GM21381 (cell line): ENCODE data around the gene EAF1.
"Not testable (repeated sequence)": the region's sequence is repeated elsewhere in the genome, so short reads cannot be mapped to it uniquely, and the experiment has no call there.

ENCODE experiments used
- ATAC-seq: cut with Tn5 transposase; IDR thresholded peaks from one replicate; pipeline ENCODE4 v1.9.1; 2021; ENCODE audit warnings: mild to moderate bottlenecking, moderate library complexity; ENCODE audit not compliant: unreplicated experiment

EAF1 gene

DNA sequence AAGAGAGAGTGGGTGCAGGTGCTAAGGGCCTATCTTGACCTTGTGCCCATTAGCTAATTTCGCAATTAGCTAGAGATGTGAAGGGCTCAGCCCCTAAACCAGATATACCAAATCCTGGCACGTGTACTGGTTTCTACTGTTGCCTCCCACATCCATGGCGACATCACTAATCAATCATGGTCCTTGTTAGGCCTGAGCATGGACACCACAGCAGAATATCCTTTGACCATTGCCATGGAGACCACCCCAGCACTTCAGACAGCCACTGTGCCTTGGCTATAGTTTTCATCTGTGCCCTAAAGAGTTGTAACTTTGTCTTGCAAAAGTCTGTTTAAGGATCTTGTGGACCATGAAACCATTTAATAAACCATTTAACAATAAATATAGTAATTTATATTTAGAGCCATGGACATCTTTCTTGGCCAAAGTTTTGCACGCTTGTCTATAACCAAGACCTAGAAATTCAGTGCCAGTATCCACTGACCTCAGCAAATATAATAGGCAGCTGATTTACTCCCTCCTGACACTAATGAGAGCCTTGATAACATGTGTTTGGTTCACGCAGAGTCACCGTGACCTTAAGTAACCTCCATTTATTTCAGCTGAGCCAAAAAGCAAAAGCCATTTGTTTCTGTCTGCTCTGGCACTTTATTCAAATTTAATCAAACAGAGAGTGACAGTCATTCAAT lies 50.7 kb downstream of the EAF1 start:
- no peak for ATAC-seq

DNA sequence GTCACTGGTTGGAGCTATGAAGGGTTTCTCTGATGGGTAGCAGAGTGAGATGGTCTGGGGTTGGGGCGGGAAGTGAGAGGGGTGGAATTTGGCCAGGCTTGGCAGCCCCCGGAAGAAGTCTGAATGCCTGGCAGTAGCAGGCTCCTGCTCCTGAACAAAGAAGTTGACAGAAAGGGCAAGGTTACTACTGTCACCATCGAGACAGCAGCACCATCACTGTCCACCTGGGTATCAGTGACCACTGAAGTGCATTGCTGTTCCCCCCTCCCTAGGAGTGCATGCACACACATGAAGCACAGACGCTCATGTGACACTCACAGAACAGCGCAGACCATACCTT lies 51.2 kb downstream of the EAF1 start:
- no peak for ATAC-seq

DNA sequence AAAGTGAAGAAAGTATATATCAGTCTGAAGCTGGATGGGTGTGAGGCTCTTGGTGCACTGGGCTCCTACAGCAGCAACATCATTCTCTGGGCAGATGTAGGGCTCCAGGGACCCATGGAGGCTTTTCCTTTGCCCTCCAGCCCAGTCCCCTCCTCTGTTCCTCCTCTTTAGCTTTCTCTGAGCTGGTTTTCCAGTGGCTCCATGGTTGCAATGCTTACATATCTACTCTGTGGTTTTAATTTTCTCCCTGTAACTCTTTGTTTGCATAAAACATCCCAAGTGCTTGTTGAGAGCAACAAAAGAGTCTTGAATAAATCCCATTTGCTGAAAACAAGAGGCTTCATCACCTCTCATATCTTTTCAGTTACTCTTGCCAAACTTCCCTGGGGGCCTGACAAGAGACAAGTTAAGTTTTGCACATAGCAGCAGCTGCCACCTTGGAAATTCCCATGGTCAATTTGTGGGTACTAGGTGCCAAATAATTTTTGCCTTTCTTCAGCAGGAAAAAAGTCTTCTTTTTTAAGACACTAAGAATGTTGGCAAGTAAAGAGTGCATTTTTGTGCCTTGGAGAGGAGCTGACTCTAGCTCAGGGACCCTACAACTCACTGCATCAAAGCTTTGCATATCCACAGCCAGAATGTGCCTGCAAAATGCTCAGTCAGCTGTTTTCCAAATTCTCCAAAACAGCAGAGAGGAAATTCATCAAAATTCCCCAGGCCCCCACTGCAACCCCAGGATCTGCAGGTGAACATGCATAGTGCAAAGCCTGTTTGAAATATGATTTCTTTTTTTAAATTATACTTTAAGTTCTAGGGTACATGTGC lies 52.2 kb downstream of the EAF1 start:
- ATAC-seq, result no peak

DNA sequence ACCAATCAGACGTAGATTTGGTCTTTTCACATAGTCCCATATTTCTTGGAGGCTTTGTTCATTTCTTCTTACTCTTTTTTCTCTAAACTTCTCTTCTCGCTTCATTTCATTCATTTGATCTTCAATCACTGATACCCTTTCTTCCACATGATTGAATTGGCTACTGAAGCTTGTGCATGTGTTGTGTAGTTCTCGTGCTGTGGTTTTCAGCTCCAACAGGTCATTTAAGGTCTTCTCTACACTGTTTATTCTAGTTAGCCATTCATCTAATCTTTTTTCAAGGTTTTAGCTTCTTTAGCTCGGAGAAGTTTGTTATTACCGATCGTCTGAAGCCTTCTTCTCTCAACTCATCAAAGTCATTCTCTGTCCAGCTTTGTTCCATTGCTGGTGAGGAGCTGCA lies 57.2 kb downstream of the EAF1 start:
- not testable (repeated sequence) for ATAC-seq

DNA sequence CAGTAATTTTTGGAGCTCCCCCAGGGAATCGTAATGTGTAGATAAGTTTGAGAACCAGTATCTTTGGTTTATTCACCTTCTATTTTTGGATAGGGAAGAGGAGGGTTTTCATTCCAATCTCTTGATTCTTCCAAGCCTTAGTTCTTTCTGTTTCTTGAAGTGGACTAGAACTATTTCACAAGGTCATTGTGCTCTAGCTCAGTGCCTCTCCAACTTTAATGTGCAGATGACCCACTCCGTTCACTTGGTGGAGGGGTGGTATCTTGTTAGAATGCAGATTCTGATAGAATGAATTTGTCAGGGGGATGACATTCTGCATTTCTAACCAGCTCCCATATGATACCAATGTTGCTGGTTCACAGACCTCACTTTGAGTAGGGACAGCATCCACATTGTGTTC lies 58.6 kb downstream of the EAF1 start:
- ATAC-seq, result no peak

DNA sequence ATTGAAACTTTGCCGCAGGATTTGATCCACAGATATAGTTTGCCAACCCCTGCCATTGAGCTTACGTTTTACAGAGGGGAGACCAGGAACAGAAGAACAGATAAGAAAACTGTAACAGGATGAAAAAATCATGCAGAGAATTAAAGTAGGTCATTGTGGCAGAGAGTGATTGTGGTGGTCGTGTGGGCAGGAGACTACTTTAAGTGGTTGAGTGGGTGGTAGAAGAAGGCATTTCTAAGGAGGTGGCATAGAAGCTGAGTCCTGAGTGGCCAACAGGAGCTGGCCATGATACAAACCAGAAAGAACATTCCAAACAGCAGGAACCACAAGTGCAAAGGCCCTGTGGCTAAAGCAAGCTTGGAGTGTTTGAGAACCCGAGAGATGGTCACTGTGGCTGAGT lies 59.6 kb downstream of the EAF1 start:
- no peak for ATAC-seq

DNA sequence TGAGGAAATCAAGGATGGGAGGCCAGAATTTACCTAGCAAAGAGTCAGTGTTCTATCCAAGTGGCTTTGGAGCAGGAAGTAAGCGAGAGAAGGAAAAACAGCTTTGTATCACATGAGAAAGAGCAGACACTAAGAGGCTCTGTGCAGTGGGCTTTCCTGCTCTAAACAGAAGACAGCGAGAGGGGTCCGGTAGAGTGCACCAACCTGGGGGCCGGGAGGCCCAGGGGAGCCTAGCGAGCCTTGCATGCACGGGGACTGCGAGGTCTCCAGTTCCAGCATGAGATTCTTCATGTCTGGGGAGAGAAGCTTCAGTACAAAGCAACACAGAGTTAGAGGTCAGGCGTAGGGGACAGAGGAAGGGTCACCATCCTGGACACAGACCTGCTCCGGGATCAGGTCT lies 60.6 kb downstream of the EAF1 start:
- no peak for ATAC-seq

DNA sequence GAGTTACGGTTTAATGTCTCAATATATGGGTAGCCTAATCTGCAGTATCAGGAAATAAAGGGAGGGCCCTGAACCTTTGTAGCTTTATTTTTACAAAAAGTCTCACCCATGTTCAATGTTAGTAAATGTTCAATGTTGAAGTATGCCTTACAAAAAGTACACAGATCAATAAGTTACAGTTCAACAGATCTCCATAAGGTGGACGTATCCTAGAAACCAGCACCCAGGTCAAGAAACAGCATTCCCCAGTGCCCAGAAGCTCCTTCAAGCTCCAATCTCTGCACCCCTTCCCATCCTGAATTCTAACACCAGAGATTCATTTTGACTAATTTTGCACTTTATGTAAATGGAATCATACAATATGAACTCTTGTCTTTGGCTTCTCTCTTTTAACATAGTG lies 62.8 kb downstream of the EAF1 start:
- no peak for ATAC-seq

DNA sequence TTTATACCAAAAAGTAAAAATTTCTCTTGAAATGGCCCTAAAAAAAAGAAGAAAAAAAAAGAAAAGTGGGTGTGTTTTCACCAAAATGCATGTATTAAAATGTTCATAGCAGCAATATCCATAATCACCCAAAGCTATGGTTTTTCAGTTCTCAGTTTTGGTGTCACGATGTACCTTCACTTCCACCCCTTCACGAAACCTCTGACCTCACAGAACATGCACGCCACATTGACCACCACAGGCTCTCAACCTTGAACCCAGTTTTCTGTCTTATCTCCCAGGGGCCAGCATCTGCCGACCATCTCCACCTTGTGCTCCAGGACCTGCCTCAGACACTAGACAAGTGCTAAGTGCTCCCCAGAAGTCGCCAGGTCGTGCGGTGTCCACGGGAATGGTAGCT lies 63.7 kb downstream of the EAF1 start:
- no peak for ATAC-seq
